PC-9 (cell line): ENCODE results near the gene SEC24B.

Experiments
- EZH2 ChIP-seq: fragments of 200-600 bp; sonication (generic); IDR thresholded peaks from 2 replicates; pipeline ENCODE4 v1.8.0; 2017; ENCODE audit warnings: antibody characterized with exemption, low read depth
- TF ChIP-seq, protein P1 (sequence below): fragments of 200-600 bp; sonication (generic); conservative IDR thresholded peaks from 2 replicates; pipeline ENCODE4 v1.6.1; 2017; ENCODE audit warnings: mixed run types, antibody characterized with exemption, mild to moderate bottlenecking, moderate library complexity

DNA sequence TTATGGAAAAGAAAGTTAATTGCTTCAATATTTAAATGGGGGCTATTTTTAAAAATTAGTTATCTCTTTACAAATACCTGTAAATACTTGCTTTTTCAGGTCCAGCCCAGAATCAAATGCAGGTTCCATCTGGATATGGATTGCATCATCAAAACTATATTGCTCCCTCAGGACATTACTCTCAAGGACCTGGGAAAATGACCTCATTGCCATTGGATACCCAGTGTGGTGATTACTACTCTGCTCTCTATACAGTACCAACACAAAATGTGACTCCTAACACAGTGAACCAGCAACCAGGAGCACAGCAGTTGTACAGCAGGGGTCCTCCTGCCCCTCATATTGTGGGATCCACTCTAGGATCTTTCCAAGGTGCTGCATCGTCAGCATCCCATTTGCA lies 29.2 kb downstream of the SEC24B start:
- TF ChIP-seq, protein P1, sequence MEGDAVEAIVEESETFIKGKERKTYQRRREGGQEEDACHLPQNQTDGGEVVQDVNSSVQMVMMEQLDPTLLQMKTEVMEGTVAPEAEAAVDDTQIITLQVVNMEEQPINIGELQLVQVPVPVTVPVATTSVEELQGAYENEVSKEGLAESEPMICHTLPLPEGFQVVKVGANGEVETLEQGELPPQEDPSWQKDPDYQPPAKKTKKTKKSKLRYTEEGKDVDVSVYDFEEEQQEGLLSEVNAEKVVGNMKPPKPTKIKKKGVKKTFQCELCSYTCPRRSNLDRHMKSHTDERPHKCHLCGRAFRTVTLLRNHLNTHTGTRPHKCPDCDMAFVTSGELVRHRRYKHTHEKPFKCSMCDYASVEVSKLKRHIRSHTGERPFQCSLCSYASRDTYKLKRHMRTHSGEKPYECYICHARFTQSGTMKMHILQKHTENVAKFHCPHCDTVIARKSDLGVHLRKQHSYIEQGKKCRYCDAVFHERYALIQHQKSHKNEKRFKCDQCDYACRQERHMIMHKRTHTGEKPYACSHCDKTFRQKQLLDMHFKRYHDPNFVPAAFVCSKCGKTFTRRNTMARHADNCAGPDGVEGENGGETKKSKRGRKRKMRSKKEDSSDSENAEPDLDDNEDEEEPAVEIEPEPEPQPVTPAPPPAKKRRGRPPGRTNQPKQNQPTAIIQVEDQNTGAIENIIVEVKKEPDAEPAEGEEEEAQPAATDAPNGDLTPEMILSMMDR: no peak
- no peak for TF ChIP-seq EZH2
